NCI-H446 treated with DMSO at 0.1 percent for 48 hours (cell line): Measurements from ENCODE around the gene PAOX.

Experiments
- DNase-seq: peaks from one replicate; lab custom pipeline; 2025; lab: John Stamatoyannopoulos, UW

The PAOX gene

GRCh38 chr10:133379152-133379800, at the start of gene PAOX:
TSS of gene PAOX (plus strand) at chr10:133379262. CDS start at chr10:133379317, 55 bp downstream.
- DNase-seq: no peak

GRCh38 chr10:133329491-133330202, 49.4 kb upstream of the PAOX start:
- DNase-seq: no peak

GRCh38 chr10:133332936-133333699, 45.9 kb upstream of the PAOX start:
- DNase-seq: no peak

- no peak for DNase-seq
Observed at GRCh38 chr10:133334503-133335245, 44.4 kb upstream of the PAOX start.

GRCh38 chr10:133335246-133336117, 43.6 kb upstream of the PAOX start:
- DNase-seq: no peak

GRCh38 chr10:133336118-133336576, 42.9 kb upstream of the PAOX start:
- no peak for DNase-seq

GRCh38 chr10:133336577-133337369, 42.3 kb upstream of the PAOX start, which contains the start of gene CALY:
TSS of gene CALY (minus strand) at chr10:133336896. CDS start at chr10:133328989, 7,907 bp downstream.
- no peak for DNase-seq

GRCh38 chr10:133337370-133337725, 41.7 kb upstream of the PAOX start:
- no peak for DNase-seq

GRCh38 chr10:133338080-133339071, 40.7 kb upstream of the PAOX start:
- DNase-seq: no peak

GRCh38 chr10:133339708-133340380, 39.2 kb upstream of the PAOX start:
- DNase-seq: no peak

- DNase-seq: no peak
Observed at GRCh38 chr10:133341983-133342382, 37.1 kb upstream of the PAOX start.

- no peak for DNase-seq
Observed at GRCh38 chr10:133342942-133343341, 36.1 kb upstream of the PAOX start.

GRCh38 chr10:133343558-133343957, 35.5 kb upstream of the PAOX start:
- DNase-seq: no peak

- no peak for DNase-seq
Observed at GRCh38 chr10:133344236-133344635, 34.8 kb upstream of the PAOX start.

- DNase-seq: no peak
Observed at GRCh38 chr10:133346413-133346812, 32.6 kb upstream of the PAOX start.

GRCh38 chr10:133347710-133348517, 31.1 kb upstream of the PAOX start:
- no peak for DNase-seq

GRCh38 chr10:133349160-133349568, 29.9 kb upstream of the PAOX start:
- DNase-seq: no peak
